ENCODE measurements around the gene COPB2. TPM values are rescaled to one million over a fixed set of nuclear protein-coding genes. Genes with fewer than 3 reads are reported as not detected.

COPB2 gene
- total and polyA plus RNA-seq, 2 of the 4 experiments (the other 2 are of a cell fraction) = 179 to 363 TPM

DNA sequence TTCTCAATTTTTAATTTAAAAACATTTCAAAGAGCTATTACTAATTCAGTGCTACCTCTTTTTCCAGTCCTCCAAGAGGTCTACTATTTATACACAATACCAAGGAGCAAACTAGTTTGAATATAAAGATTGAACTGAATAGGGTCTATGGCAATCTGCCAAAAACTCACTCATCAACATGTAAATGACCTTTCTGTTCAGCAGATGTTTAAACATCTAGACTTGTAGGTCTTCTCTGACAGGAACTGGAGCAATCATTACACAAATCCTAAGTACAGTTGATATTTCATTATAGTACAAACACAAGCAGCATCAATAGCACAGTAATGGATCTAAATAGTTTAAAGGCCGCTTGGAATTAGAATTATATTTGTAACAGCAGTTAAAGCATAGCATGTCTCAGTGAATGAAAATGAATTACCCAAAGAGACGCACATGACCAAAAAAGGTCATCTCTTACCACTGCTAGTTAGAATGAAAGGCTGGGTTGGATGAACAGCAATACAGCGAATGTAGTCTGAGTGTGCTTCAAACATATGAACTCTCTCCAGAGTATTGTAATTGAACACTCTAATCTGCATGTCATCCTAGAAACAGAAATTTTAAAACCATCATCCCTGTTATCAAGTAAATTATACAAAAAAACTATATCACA lies 10.7 kb downstream of the COPB2 start:
- Histone ChIP-seq H2BK5ac (ENCODE audit: low read depth, low read length, poor library complexity, severe bottlenecking) (no peak overlapping the region), H2BK20ac (ENCODE audit: low read depth, low read length) (no peak overlapping the region), H3K23ac (ENCODE audit: low read depth, low read length) (no peak overlapping the region), H3K4me2 (ENCODE audit: low read depth, low read length) (no peak overlapping the region; the same call in 1 of the 2 replicates), H2AK5ac (ENCODE audit: low read depth, low read length) (no peak overlapping the region), H4K8ac (ENCODE audit: low read depth in 2 of 2, low read length in 2 of 2) (no peak overlapping the region), H3K4ac (ENCODE audit: low read depth, low read length) (no peak overlapping the region), H3K9me1 (ENCODE audit: insufficient read depth, low read length) (peaks cover 3% of the 10 kb centered on the region), H3K56ac (ENCODE audit: extremely low read depth, insufficient read depth, low read length) (no peak overlapping the region), H2AFZ (replicated peaks; ENCODE audit: low read length, poor library complexity) (no peak overlapping the region), H3K79me1 (ENCODE audit: low read depth in 1 of 2, low read length in 2 of 2) (peaks cover 29 to 43% of the 10 kb centered on the region in 2 experiments), H3K36me3 (ENCODE audit: control insufficient read depth, insufficient read depth, low read length) (peaks cover 42% of the 10 kb centered on the region), H2BK15ac (ENCODE audit: low read depth, low read length) (no peak overlapping the region), H3K4me1 (ENCODE audit: control insufficient read depth, insufficient read depth, low read length) (no peaks in the 10 kb centered on the region), H3K18ac (ENCODE audit: low read depth, low read length) (no peak overlapping the region), H3K14ac (replicated peaks; ENCODE audit: low read depth, low read length) (no peak overlapping the region), H4K20me1 (ENCODE audit: insufficient read depth, low read length) (peaks cover 55% of the 10 kb centered on the region), H2AK9ac (replicated peaks; ENCODE audit: low read depth, low read length, poor library complexity) (no peak overlapping the region), H4K5ac (ENCODE audit: low read depth, low read length) (no peak overlapping the region), H3K4me3 (ENCODE audit: insufficient read depth, low read depth, low read length) (no peak overlapping the region), H4K91ac (ENCODE audit: insufficient read depth, low read depth, low read length) (no peak overlapping the region), H3K9ac (ENCODE audit: low read depth, low read length) (no peak overlapping the region), H3K27ac (ENCODE audit: insufficient read depth, low read length) (no peak overlapping the region), H3K9me3 (ENCODE audit: control insufficient read depth, insufficient read depth, low read length) (no peaks in the 10 kb centered on the region), H3K27me3 (ENCODE audit: control insufficient read depth, insufficient read depth, low read length) (no peaks in the 10 kb centered on the region), H2BK120ac (ENCODE audit: low read depth, low read length) (no peak overlapping the region)
- DNase-seq = peak; percentile 52
- intact Hi-C loops (cut with micrococcal nuclease) = loop anchor here (2.0 kb wide), 1 partner anchor 14 kb away; no protein-coding TSS in a partner anchor
- no TSS peak for BruUV-seq (replicated peaks)
- WGBS, 2 experiments (ENCODE audit: extremely low coverage in 2 of 2, insufficient read length in 1 of 2) = no CpG with 5 or more reads among the region's 3 CpGs
- no peak for ATAC-seq (ENCODE audit: low read depth)
- ChIA-PET POLR2A (ENCODE audit: unreplicated experiment) (interaction anchor here (0.9 kb wide), 1 partner anchor 11 kb away, joined by 4 read pairs; no protein-coding TSS in a partner anchor), CTCF (no interaction called here)
- dilution Hi-C loops (cut with HindIII; ENCODE audit: low sequenced_read_pairs, unreplicated experiment) = no loop called here
- in situ Hi-C loops (cut with MboI; ENCODE audit: low sequenced_read_pairs) = no loop called here
- no peak for TF ChIP-seq RCOR1 (IDR thresholded peaks at IDR 0.05; ENCODE audit: insufficient replicate concordance, low read length)
- TF ChIP-seq MAZ (IDR thresholded peaks at IDR 0.05; ENCODE audit: borderline replicate concordance, low read depth, low read length) = no peak
- TF ChIP-seq RFX5 (IDR thresholded peaks at IDR 0.05; ENCODE audit: low read depth, low read length) = no peak
- no peak for TF ChIP-seq CEBPB (IDR thresholded peaks at IDR 0.05; ENCODE audit: low read depth, low read length)
